Suppressor macrophage treated with lipopolysaccharide for 1 hour (primary cell): ENCODE data around the gene SLCO2A1.

Experiments used
- DNase-seq, 3 donors: peaks; one replicate each; pipeline ENCODE4 v3.0.0-alpha.2; 2020 to 2022

Gene SLCO2A1

DNA sequence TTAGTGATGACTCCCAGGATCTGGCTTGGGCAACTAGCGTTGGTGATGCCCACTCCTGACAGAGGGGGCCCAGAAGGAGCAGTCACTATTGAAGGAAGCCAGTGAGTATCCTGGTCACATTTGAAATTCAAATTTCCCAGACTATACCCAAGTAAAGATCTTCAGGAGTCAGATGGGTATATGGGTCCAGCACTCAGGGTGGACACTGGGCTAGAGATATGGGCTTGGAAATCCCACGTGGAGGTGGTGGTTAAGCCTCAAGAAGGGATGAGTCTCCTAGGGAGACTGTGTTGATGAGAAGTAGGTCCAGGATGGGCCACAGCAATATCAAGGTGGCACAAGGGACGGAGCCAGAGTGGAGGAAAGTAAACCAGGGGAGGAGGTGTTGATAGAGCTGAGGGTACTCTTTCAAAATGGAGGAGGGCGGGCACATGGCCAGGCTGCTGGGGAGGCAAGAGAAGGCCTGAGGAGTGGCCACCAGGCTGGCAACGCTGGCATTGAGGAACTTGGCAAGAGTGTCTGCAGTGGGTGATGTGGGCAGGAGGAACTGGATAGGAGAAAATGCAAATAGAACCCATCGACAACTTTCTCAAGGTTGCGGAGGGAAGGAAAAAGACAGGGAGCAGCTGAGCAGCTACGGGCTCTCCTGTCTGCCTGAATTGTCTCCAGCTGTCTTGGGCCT lies 3.7 kb upstream of the SLCO2A1 start:
- DNase-seq: no peak

DNA sequence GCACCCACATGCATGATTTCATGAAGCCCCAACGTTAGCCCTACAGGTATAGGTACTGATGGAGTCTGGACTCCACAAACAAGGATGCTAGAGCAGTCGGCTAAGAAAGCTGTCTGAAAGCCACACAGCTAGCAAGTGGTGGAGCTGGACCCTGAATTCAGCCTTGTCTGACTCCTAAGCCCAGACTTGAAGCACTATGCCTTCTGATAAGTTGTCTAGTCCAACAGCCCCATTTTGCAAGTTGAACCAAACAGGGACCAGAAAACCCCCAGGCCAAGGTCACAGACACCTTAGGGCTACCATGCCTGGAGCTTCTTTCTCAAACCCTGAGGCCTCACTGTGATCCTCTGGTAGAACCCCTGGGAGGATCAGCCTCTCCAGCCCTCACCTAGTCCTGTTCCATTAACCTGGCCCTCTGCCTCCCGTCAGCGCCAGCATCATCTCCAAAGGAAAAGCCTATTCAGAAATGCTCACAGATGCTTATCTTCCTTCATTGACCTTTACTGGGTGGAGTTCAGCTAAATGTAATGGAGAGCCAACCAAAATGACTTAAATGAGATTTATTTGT lies 1.7 kb upstream of the SLCO2A1 start:
- DNase-seq: no peak

- DNase-seq: no peak
These were observed 938 bp upstream of the SLCO2A1 start for GRCh38 chr3:134030379-134031347.

DNA sequence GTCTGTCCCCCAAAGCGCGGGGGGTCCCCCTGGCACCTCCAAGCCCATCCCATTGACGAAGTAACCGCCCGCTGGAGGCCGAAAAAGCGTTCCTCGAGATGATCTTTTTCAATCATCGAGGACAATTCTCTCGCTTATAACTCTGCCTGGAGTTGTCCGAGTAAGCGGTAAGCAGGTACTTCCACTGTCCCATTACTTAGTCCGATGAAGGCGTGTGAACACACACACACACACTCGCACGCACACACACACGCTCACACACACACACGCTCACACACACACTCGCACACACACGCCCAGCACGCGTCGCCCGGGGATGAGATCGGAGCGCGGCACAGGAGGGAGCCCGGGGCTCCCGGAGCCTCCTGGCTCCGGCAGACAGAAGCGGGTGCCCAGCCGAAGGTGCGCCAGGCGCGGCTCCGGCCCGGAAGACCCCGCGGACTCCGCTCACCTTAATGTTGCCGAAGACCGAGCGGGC lies 430 bp downstream of the SLCO2A1 start:
- no peak for DNase-seq

DNA sequence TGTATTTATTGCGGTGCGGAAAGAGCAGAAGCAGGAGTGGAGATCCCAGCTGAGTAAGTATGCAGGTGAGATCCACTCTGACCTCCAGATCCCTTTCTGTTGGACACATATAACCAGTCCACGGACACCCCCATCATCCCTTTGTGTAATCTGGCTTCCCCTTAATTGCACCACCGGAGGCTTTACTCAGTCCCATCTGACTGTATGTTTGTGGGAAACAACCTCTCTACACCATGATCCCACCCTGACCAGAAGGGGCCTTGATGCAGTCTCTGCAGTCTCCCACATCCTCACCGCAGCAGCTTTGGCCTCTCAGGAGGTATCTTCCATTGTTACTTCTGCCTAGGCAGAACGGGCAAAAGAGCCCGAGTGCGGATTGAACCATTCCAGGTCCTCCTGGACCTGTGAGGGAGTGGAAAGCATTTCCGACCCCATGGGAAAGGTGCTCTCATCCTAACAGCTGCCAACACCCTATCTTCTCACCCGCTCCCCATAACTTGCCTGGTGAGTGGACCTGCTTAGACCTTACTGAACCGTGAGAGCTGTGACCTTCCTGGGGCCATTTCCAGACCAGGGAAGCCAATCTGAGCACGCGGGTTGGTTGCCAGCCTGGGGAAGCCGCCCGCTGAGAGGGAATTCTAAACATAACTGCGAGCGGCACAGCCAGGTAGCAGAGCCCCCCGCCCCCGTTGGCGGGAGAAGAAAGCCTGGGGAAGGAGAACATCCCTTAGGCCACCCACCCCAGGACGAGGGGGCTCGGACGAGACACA lies 1.1 kb downstream of the SLCO2A1 start:
- DNase-seq: no peak

DNA sequence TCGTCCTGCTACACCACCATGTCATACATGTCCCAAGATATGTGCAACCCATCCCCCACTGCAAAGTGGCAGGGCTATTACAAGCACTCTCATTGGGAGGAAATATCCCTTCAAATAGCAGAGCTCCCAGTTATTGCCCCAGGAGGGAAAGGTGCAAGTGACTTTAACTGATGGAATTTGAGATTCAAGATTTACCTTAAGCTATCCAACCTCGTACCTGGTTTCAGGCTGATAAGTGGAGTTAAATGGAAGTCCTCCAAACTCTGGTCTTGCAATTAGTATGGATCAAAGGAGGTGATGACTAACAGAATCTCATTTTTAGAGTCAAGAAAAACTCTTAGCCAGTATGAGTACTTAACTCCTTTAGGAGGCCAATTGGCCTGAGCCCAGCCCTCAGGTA lies 2.1 kb downstream of the SLCO2A1 start:
- DNase-seq: no peak

GRCh38 chr3:134020135-134020680 lies 9.5 kb downstream of the SLCO2A1 start:
- no peak for DNase-seq

GRCh38 chr3:134018850-134019249 lies 10.9 kb downstream of the SLCO2A1 start:
- no peak for DNase-seq

DNA sequence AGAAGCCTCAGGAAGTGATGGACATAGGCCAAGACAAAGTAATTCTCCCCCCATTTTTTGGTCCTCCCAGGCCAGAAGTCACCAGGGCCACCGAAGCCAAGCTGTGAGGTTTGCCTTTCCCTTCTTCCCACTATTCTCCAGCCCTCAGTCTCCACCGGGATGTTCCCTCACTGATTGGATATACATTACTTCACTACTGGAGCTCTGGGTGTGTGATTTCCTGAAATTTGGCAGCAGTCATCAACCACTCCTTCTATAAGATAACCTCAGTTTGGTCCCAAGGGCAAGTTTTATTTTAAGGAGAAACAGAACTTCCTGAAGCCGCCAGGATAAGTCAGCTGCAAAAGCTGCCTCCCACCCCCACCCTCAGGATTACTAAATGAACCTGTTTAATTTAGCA lies 11.3 kb downstream of the SLCO2A1 start:
- no peak for DNase-seq

DNA sequence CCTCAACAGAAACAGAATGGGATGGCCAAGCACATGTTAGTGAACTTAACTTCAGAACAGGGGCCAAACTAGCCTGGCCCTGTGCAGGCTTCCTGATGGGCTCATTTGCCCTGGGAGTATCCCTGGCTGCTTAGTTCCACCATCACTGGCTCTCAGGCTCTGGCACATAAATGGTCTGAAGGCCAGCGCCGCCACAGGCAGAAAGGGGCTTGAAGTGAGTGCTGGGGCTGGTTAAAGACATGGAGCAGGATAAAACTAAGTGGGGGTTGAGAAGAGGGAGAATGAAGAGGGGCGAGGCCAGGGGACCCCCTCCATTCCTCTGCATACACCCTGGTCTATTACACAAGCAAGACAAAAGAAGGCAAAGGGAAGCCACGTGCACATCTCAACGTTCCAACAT lies 12.2 kb downstream of the SLCO2A1 start:
- DNase-seq: no peak

DNA sequence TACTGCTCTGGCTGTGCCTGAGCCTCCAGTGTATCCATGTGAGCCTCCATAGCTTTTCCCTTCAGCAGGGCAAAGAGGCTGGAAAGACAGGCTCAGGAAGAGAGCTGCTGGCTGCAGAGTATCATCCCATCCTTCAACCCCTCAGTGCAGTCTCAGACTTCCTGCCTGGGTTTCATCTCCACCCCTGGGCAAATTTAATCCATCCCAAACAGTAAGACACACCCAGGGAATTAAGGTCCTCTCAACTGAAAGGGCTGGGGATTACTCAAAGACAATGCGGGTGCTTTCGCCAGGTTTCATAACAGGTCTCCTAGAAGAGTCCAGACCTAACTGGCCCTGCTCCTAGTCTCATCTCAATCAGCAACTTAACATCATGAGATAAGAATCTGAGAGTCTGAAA lies 15.5 kb downstream of the SLCO2A1 start:
- DNase-seq: no peak

DNA sequence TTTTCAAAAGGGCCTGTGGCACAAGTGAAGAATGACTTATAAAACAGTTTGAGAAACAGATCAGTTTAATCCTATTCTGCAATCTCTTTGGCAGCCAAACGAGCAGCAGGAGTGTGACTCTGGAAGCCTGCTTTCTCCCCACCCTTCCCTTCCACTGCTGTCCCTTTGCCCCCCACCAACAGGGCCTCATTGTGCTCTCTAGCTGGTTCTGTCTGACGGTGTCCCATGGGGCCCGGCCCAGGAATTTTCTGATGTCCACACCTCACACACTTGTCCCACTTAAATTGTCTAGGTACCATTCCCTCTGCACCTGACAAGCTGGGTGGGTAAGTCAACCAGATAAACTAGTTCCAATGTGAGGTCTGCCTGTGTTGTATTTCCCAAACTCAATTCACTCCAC lies 16.4 kb downstream of the SLCO2A1 start:
- no peak for DNase-seq

DNA sequence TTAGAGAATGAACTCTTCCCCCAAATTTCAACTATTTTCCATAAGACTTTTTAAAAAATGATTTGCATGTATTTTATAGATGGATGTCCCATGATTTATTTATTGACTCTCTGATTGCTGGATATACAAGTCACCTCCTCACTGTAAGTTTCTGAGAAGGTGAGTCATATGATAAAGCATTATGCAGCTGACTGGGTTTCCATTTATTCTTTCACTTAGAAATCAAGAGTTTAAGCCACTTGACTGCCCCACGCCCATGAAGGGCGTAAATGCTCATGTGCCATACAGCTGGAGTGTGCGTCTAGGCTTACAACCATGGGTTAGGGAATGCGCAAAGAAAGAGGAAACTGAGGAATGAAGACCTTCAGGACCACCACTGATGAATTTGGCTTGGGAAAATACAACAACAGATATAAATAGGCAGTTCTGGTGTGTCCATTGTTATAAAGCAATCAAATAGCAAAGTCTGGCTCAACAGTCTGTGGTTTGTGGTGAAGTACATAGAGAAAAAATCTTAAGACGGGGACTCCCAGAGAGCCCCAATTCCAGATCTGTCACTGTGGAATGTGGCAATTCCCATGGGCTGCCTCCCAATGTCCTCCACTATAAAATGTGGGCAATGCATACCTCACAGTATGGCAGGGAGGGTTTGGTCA lies 20.3 kb downstream of the SLCO2A1 start:
- no peak for DNase-seq

GRCh38 chr3:134008630-134009156 lies 21.0 kb downstream of the SLCO2A1 start:
- no peak for DNase-seq

DNA sequence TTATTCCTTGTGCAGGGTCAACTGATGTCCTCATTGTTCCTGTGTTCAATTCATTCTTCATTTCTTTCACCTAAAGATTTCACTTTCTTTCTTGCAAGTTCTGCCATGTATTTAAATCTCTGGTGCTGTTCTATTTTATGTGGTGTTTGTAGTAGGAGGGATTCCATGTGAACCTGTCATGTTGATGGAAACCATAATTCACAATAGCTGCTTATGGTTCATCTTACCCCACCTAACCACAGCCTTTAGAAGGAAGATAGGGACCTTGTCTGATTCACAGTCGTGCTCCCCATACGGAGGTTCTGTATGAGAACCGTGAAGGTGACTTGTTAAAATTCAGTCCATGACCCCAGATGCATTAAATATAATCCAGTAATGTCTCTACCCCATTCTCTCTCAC lies 21.9 kb downstream of the SLCO2A1 start:
- DNase-seq: no peak

GRCh38 chr3:134004841-134005240 lies 24.9 kb downstream of the SLCO2A1 start:
- no peak for DNase-seq

DNA sequence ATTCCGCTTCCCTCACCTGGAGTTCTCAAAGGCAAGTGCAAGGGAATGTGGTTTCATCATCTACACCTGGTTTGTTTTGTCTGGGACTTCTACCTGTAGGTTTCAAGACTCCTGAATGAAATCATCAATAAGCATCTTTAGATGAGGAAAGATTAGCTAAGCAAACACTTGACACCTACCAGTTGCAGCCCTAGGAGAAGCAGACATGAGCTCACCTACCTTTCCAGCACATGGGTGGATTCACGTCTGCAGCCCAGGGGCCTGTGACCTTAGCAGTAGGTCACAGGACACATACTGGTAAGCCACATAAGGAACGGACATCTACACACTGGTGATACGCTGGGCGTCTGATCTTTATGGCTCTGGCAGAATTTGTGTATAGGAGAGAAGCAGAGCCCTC lies 26.7 kb downstream of the SLCO2A1 start:
- no peak for DNase-seq

DNA sequence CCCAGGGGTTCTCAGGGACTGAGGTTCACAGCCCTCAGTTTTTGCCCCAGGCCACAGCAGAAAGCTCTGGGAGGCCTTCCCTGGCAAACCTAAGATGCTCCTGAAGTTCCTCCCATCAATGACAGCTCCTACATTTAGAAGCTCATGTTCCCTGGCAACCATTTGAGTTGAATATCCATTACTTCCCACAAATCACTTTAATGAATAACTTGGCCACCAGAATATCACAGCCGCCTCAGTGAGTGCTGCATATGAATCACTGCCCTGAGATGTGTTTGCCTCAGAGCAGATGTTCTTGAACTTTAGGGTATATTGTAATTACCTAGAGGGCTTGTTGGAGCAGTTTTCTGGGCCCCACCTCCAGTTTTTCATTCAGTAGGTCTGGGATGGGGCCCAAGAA lies 27.4 kb downstream of the SLCO2A1 start:
- DNase-seq: no peak

DNA sequence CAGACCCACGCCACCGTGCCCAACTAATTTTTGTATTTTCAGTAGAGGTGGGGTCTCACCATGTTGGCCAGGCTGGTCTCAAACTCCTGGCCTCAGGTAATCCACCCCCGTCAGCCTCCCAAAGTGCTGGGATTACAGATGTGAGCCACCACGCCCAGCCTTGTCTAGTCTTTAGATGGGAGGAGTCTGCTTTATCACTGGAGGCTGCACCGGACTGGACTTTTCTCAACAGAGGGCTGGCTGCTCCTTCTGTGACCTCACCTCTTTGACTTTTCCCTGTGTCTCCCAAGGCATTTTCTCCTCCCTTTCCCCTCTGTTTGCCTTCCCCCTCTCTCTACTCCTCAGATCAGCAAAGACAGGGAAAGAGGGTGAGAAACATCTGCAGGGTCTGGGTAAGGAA lies 28.5 kb downstream of the SLCO2A1 start:
- no peak for DNase-seq

GRCh38 chr3:133999891-134000685 lies 29.6 kb downstream of the SLCO2A1 start:
- no peak for DNase-seq

- no peak for DNase-seq
These were observed 31.0 kb downstream of the SLCO2A1 start for GRCh38 chr3:133998691-133999241.
